Natural killer cell (primary cell): ENCODE results near the gene INPP5A. TPM values are rescaled to one million over a fixed set of nuclear protein-coding genes. Genes with fewer than 3 reads are reported as not detected.
"Not testable (repeated sequence)": the region's sequence is repeated elsewhere in the genome, so short reads cannot be mapped to it uniquely, and the experiment has no call there.

ENCODE experiments used
- ATAC-seq, 3 donors: fragments of 150-1000 bp in 2 of 3; fragments of 200-7000 bp in 1 of 3; cut with Tn5 transposase; 1 replicate in 1 of 3; 2 replicates in 2 of 3; pipeline ENCODE4 v1.10.0; 2021; ENCODE audit warnings: mild to moderate bottlenecking in 2 of 3, moderate library complexity in 2 of 3
- DNase-seq, 2 donors: peaks; one replicate each; pipeline versions ENCODE4 v3.0.0 to v3.0.0-alpha.2; 2013 to 2021; ENCODE audit warnings: mixed read lengths in 1 of 2
- H3K27ac ChIP-seq: one replicate; pipeline ENCODE4 v1.5.1; 2013; ENCODE audit warnings: mild to moderate bottlenecking, low read length
- H3K27me3 ChIP-seq: one replicate; pipeline ENCODE4 v1.6.1; 2013; ENCODE audit warnings: low read length; ENCODE audit not compliant: control insufficient read depth, insufficient read depth
- H3K36me3 ChIP-seq: one replicate; pipeline ENCODE4 v1.6.1; 2013; ENCODE audit warnings: low read length; ENCODE audit not compliant: control insufficient read depth, insufficient read depth
- H3K4me1 ChIP-seq: one replicate; pipeline ENCODE4 v1.6.1; 2013; ENCODE audit warnings: low read length; ENCODE audit not compliant: control insufficient read depth, insufficient read depth
- H3K4me3 ChIP-seq: one replicate; pipeline ENCODE4 v1.5.1; 2013; ENCODE audit warnings: low read length
- H3K9me3 ChIP-seq: one replicate; pipeline ENCODE4 v1.6.1; 2013; ENCODE audit warnings: low read length; ENCODE audit not compliant: control insufficient read depth, insufficient read depth
- H3K27ac Mint-ChIP-seq, 2 donors: one replicate each; pipeline ENCODE4 v1.8.0; 2022; ENCODE audit warnings: mild to moderate bottlenecking in 2 of 2, mixed read lengths in 2 of 2, moderate library complexity in 1 of 2
- H3K27me3 Mint-ChIP-seq, 2 donors: one replicate each; pipeline ENCODE4 v1.8.0; 2022; ENCODE audit warnings: low read depth in 2 of 2, mixed read lengths in 2 of 2
- H3K36me3 Mint-ChIP-seq: one replicate; pipeline ENCODE4 v1.8.0; 2022; ENCODE audit warnings: mixed read lengths
- H3K4me1 Mint-ChIP-seq, 2 donors: one replicate each; pipeline ENCODE4 v1.8.0; 2022; ENCODE audit warnings: mixed read lengths in 2 of 2
- H3K4me3 Mint-ChIP-seq: one replicate; pipeline ENCODE4 v1.8.0; 2022; ENCODE audit warnings: mild to moderate bottlenecking, moderate library complexity, mixed read lengths
- H3K9me3 Mint-ChIP-seq, 2 donors: one replicate each; pipeline ENCODE4 v1.8.0; 2022; ENCODE audit warnings: mixed read lengths in 2 of 2
- WGBS: methylation state at CpG from one replicate; pipeline ENCODE4 v1.1.7; 2013; ENCODE audit warnings: missing lambda C conversion rate; ENCODE audit not compliant: insufficient coverage; 5-methylcytosine and 5-hydroxymethylcytosine counted together
- intact Hi-C: fragments of 100-400 bp; cut with micrococcal nuclease; formaldehyde crosslinking; loops from one replicate; pipeline ENCODE4 v1.14.2; 2022
- total RNA-seq, 4 donors: library from RNA; stranded (reverse); fragments of 120-200 nt in 1 of 4; gene quantifications; one replicate each; pipeline versions ENCODE4 v1.2.3 to v1.2.4, GENCODE V29; 2013 to 2022
- TF ChIP-seq, protein P1 (sequence below): fragments of 200-600 bp; IDR thresholded peaks from one replicate; pipeline ENCODE4 v1.8.0; 2022; ENCODE audit warnings: antibody characterized with exemption

The INPP5A gene
- total RNA-seq, 3 donors from 2014 or later (not counting 1 experiment from before 2014, with no cell fraction given), result 12.6 to 38.6 (median 18.6) TPM

DNA sequence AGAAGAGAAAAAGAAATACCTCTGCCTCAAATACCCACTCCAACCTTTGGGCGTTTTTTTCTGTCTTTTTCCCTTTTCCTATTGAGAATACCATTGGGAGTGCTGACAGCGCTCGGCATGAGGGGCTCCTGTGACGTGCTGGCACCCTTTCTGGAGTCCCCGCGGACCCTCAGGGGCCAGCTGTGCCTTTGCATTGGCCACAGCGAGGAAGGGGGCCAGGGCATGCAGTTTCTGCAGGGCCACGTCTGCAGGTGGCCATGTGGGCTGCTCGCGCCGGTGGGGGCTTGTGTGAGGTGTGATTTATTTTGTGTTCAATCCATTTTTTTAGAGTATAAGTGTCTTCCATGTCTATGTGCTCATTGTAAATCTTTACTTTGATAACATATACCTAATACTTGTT is 57.4 kb downstream of the INPP5A start:
- intact Hi-C loops, result loop anchor here (2.0 kb wide), 1 partner anchor 22 kb away; no protein-coding TSS in a partner anchor
- Histone ChIP-seq H3K4me3 (no peak overlapping the region), H3K9me3 (peaks cover 8% of the 10 kb centered on the region), H3K27ac (no peak overlapping the region), H3K27me3 (no peaks in the 10 kb centered on the region), H3K4me1 (peaks cover 22% of the 10 kb centered on the region), H3K36me3 (no peaks in the 10 kb centered on the region)
- peaks cover 2% of the 10 kb centered on the region for H3K36me3 Mint-ChIP-seq
- no peak for ATAC-seq
- TF ChIP-seq, protein P1, sequence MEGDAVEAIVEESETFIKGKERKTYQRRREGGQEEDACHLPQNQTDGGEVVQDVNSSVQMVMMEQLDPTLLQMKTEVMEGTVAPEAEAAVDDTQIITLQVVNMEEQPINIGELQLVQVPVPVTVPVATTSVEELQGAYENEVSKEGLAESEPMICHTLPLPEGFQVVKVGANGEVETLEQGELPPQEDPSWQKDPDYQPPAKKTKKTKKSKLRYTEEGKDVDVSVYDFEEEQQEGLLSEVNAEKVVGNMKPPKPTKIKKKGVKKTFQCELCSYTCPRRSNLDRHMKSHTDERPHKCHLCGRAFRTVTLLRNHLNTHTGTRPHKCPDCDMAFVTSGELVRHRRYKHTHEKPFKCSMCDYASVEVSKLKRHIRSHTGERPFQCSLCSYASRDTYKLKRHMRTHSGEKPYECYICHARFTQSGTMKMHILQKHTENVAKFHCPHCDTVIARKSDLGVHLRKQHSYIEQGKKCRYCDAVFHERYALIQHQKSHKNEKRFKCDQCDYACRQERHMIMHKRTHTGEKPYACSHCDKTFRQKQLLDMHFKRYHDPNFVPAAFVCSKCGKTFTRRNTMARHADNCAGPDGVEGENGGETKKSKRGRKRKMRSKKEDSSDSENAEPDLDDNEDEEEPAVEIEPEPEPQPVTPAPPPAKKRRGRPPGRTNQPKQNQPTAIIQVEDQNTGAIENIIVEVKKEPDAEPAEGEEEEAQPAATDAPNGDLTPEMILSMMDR, result no peak
- peak overlapping the region; percentile 17 to 84 for H3K27ac Mint-ChIP-seq
- H3K4me3 Mint-ChIP-seq, result no peak overlapping the region
- H3K9me3 Mint-ChIP-seq, result no peaks in the 10 kb centered on the region
- H3K27me3 Mint-ChIP-seq, result no peaks in the 10 kb centered on the region
- no peak for DNase-seq
- WGBS, result 83% methylated on average over 11 of the region's 11 CpGs
- peaks cover 31 to 53% of the 10 kb centered on the region in 2 donors for H3K4me1 Mint-ChIP-seq

DNA sequence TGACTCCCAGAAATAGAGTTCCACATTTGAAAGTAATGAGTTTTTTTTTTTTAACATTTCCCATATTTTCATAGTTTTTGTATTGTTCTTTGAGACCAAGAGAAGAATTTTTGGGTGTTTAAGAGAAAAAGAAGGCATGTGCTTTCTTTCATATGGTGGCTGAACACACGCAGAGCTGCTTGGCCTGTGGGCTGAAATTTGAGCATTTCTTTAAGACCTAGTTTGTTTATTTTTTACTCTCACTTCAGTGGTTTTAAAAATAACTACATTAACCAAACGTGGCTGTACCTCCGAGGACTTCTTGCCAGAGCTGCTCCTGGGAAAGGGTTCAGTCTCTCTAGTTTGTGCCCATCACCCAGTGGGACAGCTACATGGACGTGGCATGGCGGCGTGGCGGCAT is 58.3 kb downstream of the INPP5A start:
- Histone ChIP-seq H3K36me3 (no peaks in the 10 kb centered on the region), H3K9me3 (peaks cover 14% of the 10 kb centered on the region), H3K27me3 (no peaks in the 10 kb centered on the region), H3K4me1 (peaks cover 22% of the 10 kb centered on the region), H3K4me3 (no peak overlapping the region), H3K27ac (no peak overlapping the region)
- TF ChIP-seq, protein P1, result no peak
- intact Hi-C loops, result loop anchor here (2.0 kb wide), 1 partner anchor 21 kb away; no protein-coding TSS in a partner anchor
- DNase-seq (no peak), ATAC-seq (no peak)
- Mint-ChIP-seq H3K9me3 (peaks cover 4 to 6% of the 10 kb centered on the region in 2 donors), H3K4me1 (peaks cover 31 to 54% of the 10 kb centered on the region in 2 donors), H3K4me3 (no peak overlapping the region), H3K36me3 (peaks cover 10% of the 10 kb centered on the region), H3K27me3 (no peaks in the 10 kb centered on the region), H3K27ac (peak overlapping the region in 1 of 2 donors; percentile 17)
- WGBS, result 73% methylated on average over 7 of the region's 7 CpGs

DNA sequence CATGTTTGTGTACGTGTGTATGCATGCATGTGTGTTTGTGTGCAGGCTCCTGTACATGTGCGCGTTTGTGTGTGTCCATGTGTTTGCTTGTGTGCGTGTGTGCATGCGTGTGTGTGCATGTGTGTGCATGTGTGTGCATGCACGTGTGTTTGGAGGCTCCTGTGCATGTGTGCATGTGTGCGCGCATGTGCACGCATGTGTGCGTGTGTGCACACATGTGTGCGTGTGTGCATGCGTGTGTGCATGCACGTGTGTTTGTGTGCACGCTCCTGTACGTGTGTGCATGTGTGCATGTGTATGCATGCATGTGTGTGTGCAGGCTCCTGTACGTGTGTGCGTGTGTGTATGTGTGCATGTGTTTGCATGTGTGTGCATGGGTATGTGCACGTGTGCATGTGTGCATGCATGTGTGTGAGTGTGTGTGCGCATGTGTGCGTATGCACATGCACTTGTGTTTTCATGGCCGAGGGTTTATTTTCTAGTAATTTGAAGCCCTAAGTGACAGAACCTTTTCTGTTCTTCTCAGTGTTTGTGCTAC is 59.2 kb downstream of the INPP5A start:
- DNase-seq, result no peak
- Mint-ChIP-seq H3K4me1 (peaks cover 28 to 50% of the 10 kb centered on the region in 2 donors), H3K36me3 (peaks cover 20% of the 10 kb centered on the region), H3K9me3 (peaks cover 4 to 12% of the 10 kb centered on the region in 2 donors), H3K4me3 (no peak overlapping the region), H3K27ac (no peak overlapping the region), H3K27me3 (no peaks in the 10 kb centered on the region)
- H3K9me3 ChIP-seq, result peaks cover 14% of the 10 kb centered on the region
- ATAC-seq, result no peak
- no peaks in the 10 kb centered on the region for H3K36me3 ChIP-seq
- intact Hi-C loops, result no loop called here
- H3K4me1 ChIP-seq, result peaks cover 22% of the 10 kb centered on the region
- H3K27me3 ChIP-seq, result no peaks in the 10 kb centered on the region
- no peak overlapping the region for H3K27ac ChIP-seq
- WGBS, result 87% methylated on average over 21 of the region's 21 CpGs
- no peak overlapping the region for H3K4me3 ChIP-seq
- TF ChIP-seq, protein P1, result no peak

DNA sequence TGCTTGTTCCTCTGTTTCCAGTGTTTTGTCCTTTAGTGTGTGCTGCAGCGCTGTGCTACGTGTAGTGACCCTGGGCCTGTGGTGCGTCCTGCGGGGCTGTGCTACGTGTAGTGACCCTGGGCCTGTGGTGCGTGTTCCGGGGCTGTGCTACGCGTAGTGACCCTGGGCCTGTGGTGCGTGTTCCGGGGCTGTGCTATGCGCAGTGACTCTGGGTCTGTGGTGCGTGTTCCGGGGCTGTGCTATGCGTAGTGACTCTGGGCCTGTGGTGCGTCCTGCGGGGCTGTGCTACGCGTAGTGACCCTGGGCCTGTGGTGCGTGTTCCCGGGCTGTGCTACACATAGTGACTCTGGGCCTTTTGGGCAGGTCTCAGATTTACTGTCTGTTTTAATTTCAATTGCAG is 60.1 kb downstream of the INPP5A start:
- Mint-ChIP-seq H3K36me3 (peaks cover 21% of the 10 kb centered on the region), H3K9me3 (peaks cover 4 to 12% of the 10 kb centered on the region in 2 donors), H3K27me3 (no peaks in the 10 kb centered on the region), H3K4me1 (peaks cover 25 to 45% of the 10 kb centered on the region in 2 donors), H3K27ac (no peak overlapping the region), H3K4me3 (no peak overlapping the region)
- H3K27ac ChIP-seq, result no peak overlapping the region
- intact Hi-C loops, result no loop called here
- 95% methylated on average over 21 of the region's 21 CpGs for WGBS
- H3K36me3 ChIP-seq, result no peaks in the 10 kb centered on the region
- H3K9me3 ChIP-seq, result peaks cover 14% of the 10 kb centered on the region
- ATAC-seq (no peak), DNase-seq (no peak)
- no peak overlapping the region for H3K4me3 ChIP-seq
- no peaks in the 10 kb centered on the region for H3K27me3 ChIP-seq
- TF ChIP-seq, protein P1, result no peak
- H3K4me1 ChIP-seq, result peaks cover 20% of the 10 kb centered on the region

DNA sequence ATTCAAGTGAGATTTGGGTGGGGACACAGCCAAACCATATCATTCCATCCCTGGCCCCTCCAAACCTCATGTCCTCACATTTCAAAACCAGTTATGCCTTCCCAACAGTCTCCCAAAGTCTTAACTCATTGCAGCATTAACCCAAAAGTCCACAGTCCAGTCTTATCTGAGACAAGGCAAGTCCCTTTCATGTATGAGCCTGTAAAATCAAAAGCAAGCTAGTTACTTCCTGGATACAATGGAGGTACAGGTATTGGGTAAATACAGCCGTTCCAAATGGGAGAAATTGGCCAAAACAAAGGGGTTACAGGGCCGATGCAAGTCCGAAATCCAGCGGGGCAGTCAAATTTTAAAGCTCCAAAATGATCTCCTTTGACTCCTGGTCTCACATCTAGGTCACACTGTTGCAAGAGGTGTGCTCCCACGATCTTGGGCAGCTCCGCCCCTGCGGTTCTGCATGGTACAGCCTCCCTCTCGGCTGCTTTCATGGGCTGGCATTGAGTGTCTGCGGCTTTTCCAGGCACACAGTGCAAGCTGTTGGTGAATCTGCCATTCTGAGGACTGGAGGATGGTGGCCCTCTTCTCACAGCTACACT is 61.5 kb downstream of the INPP5A start:
- H3K27ac ChIP-seq, H3K27ac Mint-ChIP-seq, H3K4me3 ChIP-seq, H3K4me3 Mint-ChIP-seq, H3K27me3 Mint-ChIP-seq, H3K27me3 ChIP-seq, H3K36me3 ChIP-seq, intact Hi-C loops, ATAC-seq, H3K4me1 ChIP-seq, DNase-seq: not testable (repeated sequence)
- WGBS, result 92% methylated on average over 9 of the region's 9 CpGs
- Mint-ChIP-seq H3K9me3 (peaks cover 4 to 12% of the 10 kb centered on the region in 2 donors), H3K36me3 (peaks cover 21% of the 10 kb centered on the region), H3K4me1 (peaks cover 17 to 32% of the 10 kb centered on the region in 2 donors)
- peaks cover 14% of the 10 kb centered on the region for H3K9me3 ChIP-seq
